ENCODE data around the gene LRRC57. TPM values are rescaled to one million over a fixed set of nuclear protein-coding genes. Genes with fewer than 3 reads are reported as not detected.
A peak's percentile ranks its signal among the peaks of the same experiment; 100 is the strongest.
"Not testable (repeated sequence)": the region's sequence is repeated elsewhere in the genome, so short reads cannot be mapped to it uniquely, and the experiment has no call there.

Gene LRRC57
- total RNA-seq, 2 experiments from 2014 or later: 13.7 to 15.1 TPM

DNA sequence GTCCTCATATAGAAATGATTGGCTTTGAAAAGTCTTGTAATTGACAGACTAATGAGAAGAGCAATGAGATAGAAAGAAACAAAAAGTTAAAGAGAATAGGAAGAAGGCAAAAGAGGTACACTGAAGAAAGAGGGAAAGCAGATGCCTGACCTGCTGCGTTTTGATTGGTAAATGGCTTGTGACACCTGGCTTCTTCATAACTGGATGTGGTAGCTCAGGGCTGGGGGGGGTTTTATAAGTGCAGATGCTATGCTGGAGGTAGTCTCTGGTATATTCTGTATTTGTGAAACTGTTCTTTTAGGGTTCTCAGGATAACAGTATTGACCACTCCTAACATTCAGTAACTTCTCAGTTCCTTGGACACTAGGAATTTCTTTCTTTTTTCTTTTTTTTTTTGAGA, 28.2 kb upstream of the LRRC57 start:
- peaks cover under 1% of the 10 kb centered on the region for H3K36me3 Mint-ChIP-seq (ENCODE audit: low read depth)
- peak; percentile 27 for DNase-seq
- H3K4me3 Mint-ChIP-seq: peak overlapping the region; percentile 93
- H3K27ac Mint-ChIP-seq: no peak overlapping the region
- no peak for ATAC-seq
- CTCF ChIA-PET: no interaction called here
- intact Hi-C loops (cut with micrococcal nuclease): no loop called here
- H3K9me3 Mint-ChIP-seq: no peaks in the 10 kb centered on the region
- H3K4me1 Mint-ChIP-seq (ENCODE audit: low read depth): peaks cover 36% of the 10 kb centered on the region
- H3K27me3 Mint-ChIP-seq: no peaks in the 10 kb centered on the region
- POLR2A ChIA-PET: interaction anchor here (0.6 to 1.4 kb wide), 4 partner anchors 11 to 71 kb away, joined by 3 to 6 read pairs (median 3); no protein-coding TSS in a partner anchor
- TF ChIP-seq, protein P1, sequence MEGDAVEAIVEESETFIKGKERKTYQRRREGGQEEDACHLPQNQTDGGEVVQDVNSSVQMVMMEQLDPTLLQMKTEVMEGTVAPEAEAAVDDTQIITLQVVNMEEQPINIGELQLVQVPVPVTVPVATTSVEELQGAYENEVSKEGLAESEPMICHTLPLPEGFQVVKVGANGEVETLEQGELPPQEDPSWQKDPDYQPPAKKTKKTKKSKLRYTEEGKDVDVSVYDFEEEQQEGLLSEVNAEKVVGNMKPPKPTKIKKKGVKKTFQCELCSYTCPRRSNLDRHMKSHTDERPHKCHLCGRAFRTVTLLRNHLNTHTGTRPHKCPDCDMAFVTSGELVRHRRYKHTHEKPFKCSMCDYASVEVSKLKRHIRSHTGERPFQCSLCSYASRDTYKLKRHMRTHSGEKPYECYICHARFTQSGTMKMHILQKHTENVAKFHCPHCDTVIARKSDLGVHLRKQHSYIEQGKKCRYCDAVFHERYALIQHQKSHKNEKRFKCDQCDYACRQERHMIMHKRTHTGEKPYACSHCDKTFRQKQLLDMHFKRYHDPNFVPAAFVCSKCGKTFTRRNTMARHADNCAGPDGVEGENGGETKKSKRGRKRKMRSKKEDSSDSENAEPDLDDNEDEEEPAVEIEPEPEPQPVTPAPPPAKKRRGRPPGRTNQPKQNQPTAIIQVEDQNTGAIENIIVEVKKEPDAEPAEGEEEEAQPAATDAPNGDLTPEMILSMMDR (IDR thresholded peaks at IDR 0.05): no peak

DNA sequence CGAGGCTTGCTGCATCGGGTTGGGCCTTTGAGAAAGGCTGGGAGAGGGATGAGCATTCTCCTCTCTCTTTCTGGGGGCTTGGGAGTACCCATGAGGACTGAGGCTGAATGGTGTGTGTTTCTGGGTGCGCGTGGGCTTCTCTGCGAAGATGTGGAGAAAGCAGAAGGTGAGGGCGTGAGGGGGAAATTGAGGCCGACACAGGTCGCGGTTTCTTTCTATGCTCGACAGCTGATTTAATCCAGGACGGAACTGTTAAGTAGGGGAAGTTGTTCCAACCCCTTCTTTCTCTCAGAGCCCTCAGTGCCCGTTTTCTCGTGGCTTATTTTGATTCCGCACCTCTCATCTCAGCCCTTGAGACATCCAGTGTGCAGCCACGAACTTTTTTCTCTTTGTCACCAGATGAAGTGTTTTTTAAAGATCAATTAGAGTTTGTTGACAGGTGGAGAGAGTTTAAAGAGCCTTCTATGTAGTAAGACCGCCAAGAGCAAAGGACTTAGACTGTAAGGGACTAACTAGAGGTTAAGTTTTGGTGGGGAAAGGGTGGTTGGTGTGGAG, 27.5 kb upstream of the LRRC57 start:
- no peaks in the 10 kb centered on the region for H3K9me3 Mint-ChIP-seq
- TF ChIP-seq, protein P1 (IDR thresholded peaks at IDR 0.05): no peak
- ChIA-PET POLR2A (interaction anchor here (0.6 to 1.5 kb wide), 7 partner anchors 11 to 71 kb away, joined by 3 to 17 read pairs (median 3); partner anchors contain the start of genes HAUS2 and LRRC57), CTCF (interaction anchor here (1.0 to 1.8 kb wide), 4 partner anchors 10 to 351 kb away, joined by 3 to 6 read pairs (median 4); no protein-coding TSS in a partner anchor)
- peaks cover 34% of the 10 kb centered on the region for H3K4me1 Mint-ChIP-seq (ENCODE audit: low read depth)
- H3K27me3 Mint-ChIP-seq: no peaks in the 10 kb centered on the region
- DNase-seq (no peak), ATAC-seq (no peak)
- peaks cover 2% of the 10 kb centered on the region for H3K36me3 Mint-ChIP-seq (ENCODE audit: low read depth)
- peak overlapping the region; percentile 89 for H3K27ac Mint-ChIP-seq
- intact Hi-C loops (cut with micrococcal nuclease): no loop called here
- H3K4me3 Mint-ChIP-seq: peak overlapping the region; percentile 93

DNA sequence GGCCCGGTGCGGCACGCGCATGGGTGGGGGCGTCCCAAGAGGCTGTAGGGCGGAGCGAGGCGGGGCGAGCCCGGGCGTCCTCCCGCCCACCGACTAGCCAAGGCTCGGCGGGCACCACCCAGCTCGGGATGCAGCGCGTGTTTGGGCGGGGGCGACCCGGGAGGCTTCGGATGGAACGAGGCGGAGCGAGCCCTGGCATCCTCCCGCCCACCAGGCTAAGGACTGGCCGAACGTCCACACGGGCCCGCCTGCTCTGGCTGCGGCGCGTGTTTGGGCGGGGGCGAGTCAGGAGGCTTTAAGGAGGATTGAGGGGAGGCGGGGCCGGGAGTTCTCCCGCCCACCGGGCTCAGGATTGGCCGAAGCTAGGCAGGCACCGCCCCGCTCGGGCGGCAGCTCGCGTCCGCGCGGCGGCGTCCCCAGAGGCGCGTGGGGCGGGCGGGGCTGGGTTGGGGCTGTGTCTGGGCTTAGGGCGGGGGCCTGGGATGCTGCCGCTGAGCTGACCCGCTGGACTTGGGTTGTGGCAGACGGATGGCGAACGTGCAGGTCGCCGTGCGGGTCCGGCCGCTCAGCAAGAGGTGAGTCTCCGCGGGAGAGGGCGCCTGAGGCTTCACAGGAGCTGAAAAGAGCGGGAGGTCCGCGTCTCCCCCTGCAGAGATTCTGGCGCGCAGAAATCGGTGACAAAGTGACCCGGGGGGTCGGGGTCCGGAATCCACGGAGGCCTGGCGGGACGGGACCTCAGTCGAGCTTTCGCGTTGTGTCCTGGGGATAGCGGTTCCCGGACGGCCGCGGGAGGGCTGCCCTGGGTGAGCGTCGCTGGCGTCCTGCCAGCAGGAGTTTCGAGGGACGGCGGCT, 26.8 kb upstream of the LRRC57 start, which contains the start of gene STARD9:
Gene STARD9, plus strand, starts transcription at position 419 of the 852 bp plus-strand sequence. Its CDS starts 110 bp downstream, at position 529.
- Mint-ChIP-seq H3K9me3 (no peaks in the 10 kb centered on the region), H3K4me1 (ENCODE audit: low read depth) (peaks cover 29% of the 10 kb centered on the region), H3K36me3 (ENCODE audit: low read depth) (peaks cover 2% of the 10 kb centered on the region), H3K4me3 (peak within 1 kb of the TSS; percentile 93), H3K27ac (peak within 1 kb of the TSS; percentile 89), H3K27me3 (no peaks in the 10 kb centered on the region)
- intact Hi-C loops (cut with micrococcal nuclease): no loop called here
- CTCF ChIA-PET: interaction anchor here (1.0 to 1.8 kb wide), 4 partner anchors 11 to 351 kb away, joined by 3 to 6 read pairs (median 4); no protein-coding TSS in a partner anchor
- POLR2A ChIA-PET: interaction anchor here (0.6 to 1.7 kb wide), 9 partner anchors 7 to 71 kb away, joined by 3 to 17 read pairs (median 3); partner anchors contain the start of genes HAUS2 and LRRC57
- peak; percentile 94 for ATAC-seq
- TF ChIP-seq, protein P1 (IDR thresholded peaks at IDR 0.05): no peak
- peak; percentile 98 for DNase-seq

DNA sequence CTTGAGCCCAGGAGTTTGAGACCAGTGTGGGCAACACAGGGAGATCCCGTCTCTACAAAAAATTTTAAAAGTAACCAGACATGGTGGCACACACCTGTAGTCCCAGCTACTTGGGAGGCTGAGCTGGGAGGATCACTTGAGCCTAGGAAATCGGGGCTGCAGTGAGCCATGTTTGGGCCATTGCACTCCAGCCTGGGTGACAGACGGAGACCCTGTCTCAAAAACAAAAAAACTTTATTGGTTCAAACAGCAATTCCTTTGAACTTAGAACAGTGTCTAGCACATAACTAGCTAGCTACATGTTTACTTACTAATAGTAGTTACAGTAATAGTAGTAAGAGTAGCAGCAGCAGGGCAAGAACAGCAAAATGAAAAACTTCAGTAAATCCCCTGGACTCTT, 10.1 kb upstream of the LRRC57 start:
- Mint-ChIP-seq H3K27me3 (no peaks in the 10 kb centered on the region), H3K27ac (no peak overlapping the region), H3K4me3 (no peak overlapping the region), H3K9me3 (no peaks in the 10 kb centered on the region), H3K36me3 (ENCODE audit: low read depth) (peaks cover 17% of the 10 kb centered on the region), H3K4me1 (ENCODE audit: low read depth) (peaks cover 6% of the 10 kb centered on the region)
- intact Hi-C loops (cut with micrococcal nuclease): no loop called here
- DNase-seq (no peak), ATAC-seq (no peak)
- CTCF ChIA-PET: interaction anchor here (0.6 kb wide), 1 partner anchor 33 kb away, joined by 4 read pairs; no protein-coding TSS in a partner anchor
- TF ChIP-seq, protein P1 (IDR thresholded peaks at IDR 0.05): no peak
- POLR2A ChIA-PET: no interaction called here

DNA sequence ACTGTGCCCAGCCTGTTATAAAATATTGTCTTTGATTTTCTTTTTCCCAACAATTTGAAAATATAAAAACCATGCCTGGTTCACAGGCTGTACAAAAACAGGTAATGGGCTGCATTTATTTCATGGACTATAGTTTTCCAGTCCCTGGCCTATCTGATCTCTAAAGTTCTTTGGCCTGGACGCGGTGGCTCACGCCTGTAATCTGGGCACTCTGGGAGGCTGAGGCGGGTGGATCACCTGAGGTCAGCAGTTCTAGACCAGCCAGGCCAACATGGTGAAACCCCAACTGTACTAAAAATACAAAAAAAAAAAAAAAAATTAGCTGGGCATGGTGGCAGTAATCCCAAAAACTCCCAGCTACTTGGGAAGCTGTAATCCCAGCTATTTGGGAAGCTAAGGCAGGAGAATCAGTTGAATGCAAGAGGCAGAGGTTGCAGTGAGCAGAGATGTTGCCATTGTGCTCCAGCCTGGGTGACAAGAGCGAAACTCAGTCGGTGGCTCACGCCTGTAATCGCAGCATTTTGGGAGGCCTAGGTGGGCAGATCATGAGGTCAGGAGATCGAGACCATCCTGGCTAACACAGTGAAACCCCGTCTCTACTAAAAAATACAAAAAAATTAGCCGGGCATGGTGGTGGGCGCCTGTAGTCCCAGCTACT, 8.1 kb upstream of the LRRC57 start:
- Mint-ChIP-seq H3K36me3 (ENCODE audit: low read depth) (peaks cover 22% of the 10 kb centered on the region), H3K4me1 (ENCODE audit: low read depth) (peaks cover 15% of the 10 kb centered on the region)
- H3K27me3 Mint-ChIP-seq; intact Hi-C loops (cut with micrococcal nuclease); POLR2A ChIA-PET; ATAC-seq; H3K9me3 Mint-ChIP-seq; H3K4me3 Mint-ChIP-seq; DNase-seq; H3K27ac Mint-ChIP-seq: not testable (repeated sequence)
- CTCF ChIA-PET: interaction anchor here (1.3 kb wide), 1 partner anchor 93 kb away, joined by 3 read pairs; no protein-coding TSS in a partner anchor
